HG02840 (cell line): ENCODE measurements around the gene FBXL5.

ENCODE experiments used
- ATAC-seq: cut with Tn5 transposase; IDR thresholded peaks from one replicate; pipeline ENCODE4 v1.9.1; 2021; ENCODE audit warnings: mild to moderate bottlenecking, moderate library complexity, moderate number of reproducible peaks; ENCODE audit not compliant: unreplicated experiment, low FRiP score

The FBXL5 gene

GRCh38 chr4:15676899-15677298 lies 21.7 kb upstream of the FBXL5 start:
- no peak for ATAC-seq

DNA sequence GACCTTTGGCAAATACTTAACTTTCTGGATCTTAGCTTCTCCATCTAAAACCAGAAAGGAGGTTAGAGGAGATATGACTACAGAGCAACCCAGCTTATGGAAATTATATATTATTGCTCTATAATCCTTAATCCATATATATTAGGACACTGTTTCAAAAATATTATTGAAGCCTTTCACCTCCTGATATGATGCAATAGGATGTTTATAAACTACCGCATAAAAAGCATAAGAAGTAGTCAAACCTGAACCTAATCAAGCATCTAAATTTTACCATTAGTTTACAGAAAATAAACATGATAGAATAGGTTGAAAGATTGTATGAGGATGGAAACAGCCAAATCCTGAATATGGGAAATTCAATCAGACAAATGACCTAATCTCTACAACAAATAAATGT lies 20.9 kb upstream of the FBXL5 start:
- ATAC-seq: no peak

GRCh38 chr4:15675356-15675755 lies 20.2 kb upstream of the FBXL5 start:
- ATAC-seq: no peak

GRCh38 chr4:15674926-15675325 lies 19.8 kb upstream of the FBXL5 start:
- no peak for ATAC-seq

DNA sequence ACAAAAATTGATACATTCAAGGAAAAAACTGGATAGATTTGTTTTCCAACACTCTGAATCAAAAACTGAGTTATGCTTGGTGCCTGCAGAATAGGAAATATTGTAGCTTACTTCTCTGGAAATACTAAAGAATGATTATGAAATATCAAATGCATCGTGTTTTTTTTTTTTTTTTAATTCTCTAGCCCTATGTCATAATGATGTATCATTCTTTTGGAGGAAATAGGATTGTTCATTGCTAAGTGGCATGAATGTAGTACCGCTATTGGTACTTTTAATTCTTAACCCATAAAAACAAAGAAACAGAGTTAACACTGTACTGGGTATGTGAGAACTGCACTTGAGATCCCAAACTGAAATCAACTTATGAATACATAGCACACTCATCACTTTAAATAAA lies 18.9 kb upstream of the FBXL5 start:
- no peak for ATAC-seq

DNA sequence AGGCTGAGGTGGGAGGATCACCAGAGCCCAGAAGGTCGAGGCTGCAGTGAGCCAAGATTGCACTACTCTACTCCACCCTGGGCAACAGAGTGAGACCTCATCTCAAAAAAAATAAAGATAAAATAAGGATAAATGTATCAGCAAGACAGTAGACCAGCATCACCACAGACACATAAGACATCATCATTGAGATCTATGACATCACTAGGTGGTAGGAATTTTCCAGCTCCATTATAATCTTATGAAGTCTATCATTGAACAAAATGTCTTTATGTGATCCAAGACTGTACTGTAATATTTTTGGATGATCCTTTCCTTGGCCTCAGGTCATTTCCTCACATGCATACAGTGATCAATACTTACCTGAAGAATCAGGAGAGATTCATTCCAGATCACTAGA lies 18.2 kb upstream of the FBXL5 start:
- no peak for ATAC-seq

DNA sequence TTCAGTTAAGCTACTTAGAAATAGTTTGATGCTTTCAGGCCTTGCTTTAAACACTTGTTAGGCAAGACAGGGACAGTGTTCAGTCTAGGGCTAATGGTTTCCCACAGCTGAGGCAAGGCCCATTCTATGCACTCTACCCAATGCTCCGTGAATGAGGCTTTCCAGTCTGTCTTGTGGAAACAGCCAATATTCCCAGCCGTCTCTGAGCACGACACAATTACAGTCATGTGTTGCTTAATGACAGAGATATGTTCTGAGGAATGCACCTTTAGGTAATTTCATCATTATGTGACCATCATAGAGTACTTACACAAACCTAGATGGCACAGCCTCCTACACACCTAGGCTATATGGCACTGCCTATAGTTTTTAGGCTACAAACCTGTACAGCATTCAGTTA lies 16.9 kb upstream of the FBXL5 start:
- no peak for ATAC-seq

DNA sequence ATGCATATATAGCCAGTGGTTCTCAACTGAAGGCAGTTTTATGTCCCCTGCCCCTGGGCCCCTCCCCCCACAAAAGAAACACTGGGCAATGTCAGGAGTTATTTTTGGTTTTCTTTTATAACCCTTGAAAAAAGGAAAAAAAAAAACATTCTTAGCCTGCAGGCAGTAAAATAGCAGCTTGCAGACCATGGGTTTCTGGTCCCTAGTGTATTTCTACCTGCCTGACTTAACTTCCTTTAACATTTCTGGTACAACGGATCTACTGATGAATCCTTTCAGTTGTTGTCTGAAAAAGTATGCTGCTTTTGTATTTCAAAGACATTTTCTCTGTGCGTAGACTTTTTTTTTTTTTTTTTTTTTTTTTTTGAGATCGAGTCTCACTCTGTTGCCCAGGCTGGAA lies 15.4 kb upstream of the FBXL5 start:
- ATAC-seq: no peak

DNA sequence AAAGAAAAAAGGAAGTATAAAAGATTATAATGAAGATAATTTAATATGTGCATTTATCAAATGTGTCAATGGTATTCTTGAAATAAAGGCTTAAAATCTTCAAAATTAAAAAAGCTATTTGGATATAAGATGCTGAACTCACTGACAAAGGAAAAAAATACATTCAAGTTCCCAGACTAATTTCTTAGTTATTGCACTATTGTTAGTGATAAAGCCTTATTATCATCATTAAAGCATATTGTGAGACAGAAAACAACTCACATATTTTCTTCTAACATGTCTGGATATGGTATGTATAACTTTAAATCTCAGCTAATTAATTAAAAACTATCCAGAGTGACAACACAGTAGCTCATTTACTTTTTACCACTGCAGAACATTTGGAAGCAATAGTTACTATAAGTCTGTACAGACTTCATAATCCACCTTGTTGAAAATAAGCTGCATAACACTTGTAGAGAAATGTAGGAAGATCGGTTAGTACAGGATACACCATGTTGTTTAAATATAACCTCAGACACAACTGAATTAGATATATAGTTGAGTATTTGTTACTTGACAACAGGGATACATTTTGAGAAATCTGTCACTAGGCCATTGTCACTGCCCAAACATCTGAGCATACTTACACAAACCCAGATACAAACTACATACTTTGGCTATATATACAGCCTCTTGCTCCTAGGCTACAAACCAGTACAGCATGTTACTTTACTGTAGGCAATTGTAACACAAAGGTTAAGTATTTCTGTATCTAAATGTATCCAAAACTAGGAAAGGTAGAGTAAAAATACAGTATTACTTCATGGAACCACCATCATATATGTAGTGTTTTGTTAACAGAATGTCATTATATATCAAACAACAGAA lies 13.6 kb upstream of the FBXL5 start:
- no peak for ATAC-seq

DNA sequence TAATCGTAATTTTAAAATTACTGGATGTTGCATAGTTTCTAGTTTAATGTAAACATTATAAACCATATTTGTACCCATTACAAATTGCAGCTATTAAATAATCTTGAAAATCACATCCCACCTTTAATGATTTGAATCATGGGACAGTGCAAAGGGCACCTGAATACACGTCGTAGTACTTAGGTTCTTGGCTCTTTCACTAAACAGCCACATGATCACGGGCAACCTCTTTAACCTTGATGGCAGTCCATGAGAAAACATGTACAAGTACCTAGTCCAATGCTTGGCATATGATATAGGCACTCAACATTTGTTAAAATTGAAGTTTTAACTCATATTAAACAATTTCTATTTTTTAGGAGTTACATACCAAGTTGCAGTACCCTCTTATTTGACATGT lies 11.8 kb upstream of the FBXL5 start:
- ATAC-seq: no peak

DNA sequence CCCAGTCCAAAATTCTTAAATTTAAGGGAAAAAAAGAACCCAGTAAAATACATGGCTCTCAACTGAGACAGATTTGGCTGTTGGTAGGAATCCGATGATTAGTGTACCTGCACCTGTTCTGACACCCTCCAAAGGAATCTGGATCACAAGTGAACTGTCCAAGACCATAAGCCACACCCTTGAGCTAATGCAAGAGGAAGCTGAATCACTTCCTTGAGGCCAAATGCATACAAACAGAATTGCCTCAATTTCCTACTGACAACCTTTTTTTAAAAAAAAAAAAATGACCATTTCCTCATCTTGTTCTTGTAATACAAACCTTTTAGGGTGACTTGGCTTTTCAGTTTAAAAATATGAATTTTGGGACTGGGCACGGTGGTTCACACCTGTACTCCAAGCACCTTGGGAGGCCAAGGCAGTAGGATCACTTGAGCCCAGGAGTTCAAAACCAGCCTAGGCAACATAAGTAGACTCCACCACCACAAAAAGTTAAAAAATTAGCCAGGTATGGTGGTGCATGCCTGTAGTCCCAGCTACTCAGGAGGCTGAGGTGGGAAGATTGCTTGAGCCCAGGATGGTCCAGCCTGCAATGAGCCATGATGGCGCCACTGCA lies 10.7 kb upstream of the FBXL5 start:
- no peak for ATAC-seq

DNA sequence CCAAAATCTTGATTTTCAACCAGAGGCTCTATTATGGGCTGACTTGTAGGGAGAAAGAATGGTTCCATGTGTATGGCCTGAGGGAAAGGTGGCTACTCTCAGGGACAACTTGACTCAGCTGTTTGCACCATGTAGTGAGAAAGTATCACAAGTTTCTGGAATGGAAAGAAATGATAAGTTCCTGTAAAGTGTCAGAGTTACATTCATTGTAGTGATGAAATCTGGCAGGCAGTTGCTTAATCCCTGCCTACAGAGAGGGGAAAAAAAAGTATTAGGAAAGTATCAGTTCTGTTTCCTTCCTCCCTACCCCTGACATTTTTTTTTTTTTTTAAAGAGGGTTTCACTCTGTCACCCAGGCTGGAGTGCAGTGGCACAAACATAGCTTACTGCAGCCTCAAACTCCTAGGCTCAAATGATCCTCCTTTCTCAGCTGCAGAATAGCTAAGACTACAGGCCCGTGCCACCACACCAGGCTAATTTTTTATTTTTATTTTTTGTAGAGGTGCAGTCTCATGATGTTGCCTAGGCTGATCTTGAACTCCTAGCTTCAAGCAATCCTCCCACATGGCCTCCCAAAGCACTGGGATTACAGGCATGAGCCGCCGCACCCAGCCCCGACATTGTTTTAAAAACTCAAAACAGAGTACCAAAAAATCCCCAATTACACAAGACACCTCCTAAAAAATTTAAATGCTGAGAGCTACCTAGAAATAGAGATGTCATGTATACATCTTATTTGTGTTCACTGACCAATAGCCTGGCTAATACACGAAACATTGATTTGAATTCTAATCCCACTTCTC lies 4.8 kb upstream of the FBXL5 start:
- ATAC-seq: no peak

GRCh38 chr4:15658781-15659180 lies 3.6 kb upstream of the FBXL5 start:
- no peak for ATAC-seq

DNA sequence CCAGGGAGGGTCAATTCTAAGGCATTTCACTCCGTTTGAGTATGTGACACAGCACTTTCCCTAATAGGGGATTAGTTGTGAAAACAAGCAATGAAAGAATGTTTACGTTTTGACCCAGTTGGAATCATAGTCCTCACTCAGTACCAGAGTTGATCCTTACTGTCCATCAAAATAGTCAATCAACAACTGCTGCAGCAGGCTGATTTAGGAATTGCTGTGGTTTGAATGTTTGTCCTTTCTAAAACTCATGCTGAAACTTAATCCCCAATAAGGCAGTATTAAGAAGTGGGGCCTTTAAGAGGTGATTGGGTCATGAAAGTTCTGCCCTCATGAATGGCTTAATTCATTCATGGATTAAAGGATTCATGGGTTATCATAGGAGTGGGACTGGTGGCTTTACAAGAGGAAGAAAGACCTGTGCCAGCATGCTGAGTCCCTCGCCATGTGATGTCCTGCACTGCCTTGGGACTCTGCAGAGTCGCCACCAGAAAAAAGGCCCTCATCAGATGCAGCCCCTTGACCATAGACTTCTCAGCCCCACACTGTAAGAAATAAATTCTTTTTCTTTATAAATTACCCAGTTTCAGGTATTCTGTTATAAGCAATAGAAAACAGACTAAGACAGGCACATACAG lies 3.1 kb upstream of the FBXL5 start:
- no peak for ATAC-seq

GRCh38 chr4:15657366-15657765 lies 2.2 kb upstream of the FBXL5 start:
- no peak for ATAC-seq

DNA sequence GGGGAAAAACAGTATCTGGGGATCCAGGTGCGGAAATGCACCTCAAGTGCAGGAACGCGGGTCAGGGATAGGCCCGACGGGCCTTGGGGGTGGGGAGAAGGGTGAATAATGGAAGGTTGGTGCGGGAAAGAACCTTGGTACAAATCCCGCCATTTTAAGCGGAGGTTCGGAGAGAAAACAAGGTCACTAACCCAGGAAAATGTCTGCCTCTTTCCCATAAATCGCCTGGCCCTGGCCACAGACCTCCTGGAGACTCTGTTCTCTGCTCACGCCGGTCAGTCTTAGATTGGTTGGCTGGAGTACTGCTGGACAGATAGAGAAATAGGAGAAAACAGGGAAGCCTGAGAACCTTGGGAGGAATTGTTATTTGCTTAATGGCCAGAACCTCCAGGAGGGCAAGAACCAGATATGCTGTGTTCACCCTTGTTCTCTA lies 897 bp upstream of the FBXL5 start:
- ATAC-seq: no peak

- ATAC-seq: peak; percentile 50
Observed at GRCh38 chr4:15654593-15655222, 449 bp downstream of the FBXL5 start.

DNA sequence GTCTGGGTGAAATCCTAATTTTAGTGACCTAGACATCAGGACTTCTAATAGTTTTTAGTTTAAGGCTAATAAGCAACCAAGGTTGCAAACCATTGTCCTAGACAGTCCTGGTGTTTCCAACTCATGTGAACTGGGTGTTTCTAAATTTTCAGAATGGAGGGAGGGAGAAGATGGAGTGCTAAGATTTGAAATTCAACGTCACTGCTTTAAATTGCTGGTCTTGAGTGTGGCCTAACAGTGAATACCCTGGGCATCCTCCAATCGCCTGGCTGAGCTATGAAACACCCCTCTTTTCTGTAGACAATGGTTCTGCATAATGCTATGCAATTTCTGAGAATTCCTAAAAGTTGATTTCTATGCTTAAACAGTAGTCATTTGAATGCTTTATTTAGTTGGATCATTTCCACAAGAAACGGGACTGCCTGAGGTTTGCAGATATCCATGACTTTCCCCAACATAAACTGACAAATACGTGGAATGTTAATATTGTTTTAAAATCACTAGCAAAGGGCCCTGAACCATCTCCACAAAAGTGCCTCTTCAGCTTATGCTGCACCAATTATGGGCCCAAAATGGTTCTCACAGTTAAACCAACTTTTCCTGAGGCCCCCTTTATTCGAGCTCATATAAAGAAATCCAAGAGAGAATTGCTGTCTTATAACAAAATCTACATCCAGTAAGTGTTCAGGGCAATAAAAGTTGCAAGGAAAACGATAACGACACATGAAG lies 1.1 kb downstream of the FBXL5 start:
- ATAC-seq: no peak

GRCh38 chr4:15653420-15653819 lies 1.7 kb downstream of the FBXL5 start:
- ATAC-seq: no peak

GRCh38 chr4:15652841-15653240 lies 2.3 kb downstream of the FBXL5 start:
- ATAC-seq: no peak
